Measurements from ENCODE around the gene XRCC6. TPM values are rescaled to one million over a fixed set of nuclear protein-coding genes. Genes with fewer than 3 reads are reported as not detected.
"Not testable (repeated sequence)": the region's sequence is repeated elsewhere in the genome, so short reads cannot be mapped to it uniquely, and the experiment has no call there.

XRCC6 gene
- total RNA-seq, 1 donor from 2014 or later: 297 TPM

- peak within 1 kb of the TSS; percentile 98 for H3K4me3 Mint-ChIP-seq
- H3K4me1 Mint-ChIP-seq: peaks cover 38% of the 10 kb centered on the region
- H3K27me3 Mint-ChIP-seq: no peaks in the 10 kb centered on the region
- H3K36me3 Mint-ChIP-seq (ENCODE audit: low read depth): peaks cover 40% of the 10 kb centered on the region
- ChIA-PET CTCF (interaction anchor here (1.2 to 3.0 kb wide), 2 partner anchors 31 to 77 kb away, joined by 3 to 9 read pairs; partner anchors contain the start of genes PMM1 and POLR3H), POLR2A (interaction anchor here (0.5 to 4.2 kb wide), 34 partner anchors 10 to 994 kb away, joined by 3 to 63 read pairs (median 5); partner anchors contain the start of genes ACO2, CCDC134, CENPM and MEI1)
- no peak for TF ChIP-seq CTCF (IDR thresholded peaks at IDR 0.05)
- ATAC-seq (ENCODE audit: low read depth): peak; percentile 20
- no peak for DNase-seq
- H3K27ac Mint-ChIP-seq: peak within 1 kb of the TSS; percentile 98
- intact Hi-C loops (cut with micrococcal nuclease): loop anchor here (1.0 to 2.0 kb wide), 7 partner anchors 30 to 334 kb away; partner anchors contain the start of genes POLR3H, RANGAP1, SNU13 and TEF
- H3K9me3 Mint-ChIP-seq: no peaks in the 10 kb centered on the region
Observed at GRCh38 chr22:41620589-41621098, 451 bp upstream of the XRCC6 start, which contains the start of gene DESI1. DESI1 (minus strand) TSS chr22:41621043; CDS start chr22:41620839, 204 bp downstream.

- DNase-seq (no peak), ATAC-seq (ENCODE audit: low read depth) (no peak)
- no peak for TF ChIP-seq CTCF (IDR thresholded peaks at IDR 0.05)
- peaks cover 42% of the 10 kb centered on the region for H3K36me3 Mint-ChIP-seq (ENCODE audit: low read depth)
- peak overlapping the region; percentile 98 for H3K27ac Mint-ChIP-seq
- H3K9me3 Mint-ChIP-seq: no peaks in the 10 kb centered on the region
- ChIA-PET POLR2A (interaction anchor here (0.6 to 4.2 kb wide), 12 partner anchors 9 to 600 kb away, joined by 3 to 63 read pairs (median 4); partner anchors contain the start of genes PMM1, RANGAP1 and ZC3H7B), CTCF (interaction anchor here (3.0 kb wide), 1 partner anchor 78 kb away, joined by 9 read pairs; the partner anchor contains the start of gene POLR3H)
- H3K4me3 Mint-ChIP-seq: peak overlapping the region; percentile 98
- H3K4me1 Mint-ChIP-seq: peaks cover 38% of the 10 kb centered on the region
- no peaks in the 10 kb centered on the region for H3K27me3 Mint-ChIP-seq
- intact Hi-C loops (cut with micrococcal nuclease): loop anchor here (1.0 to 2.0 kb wide), 7 partner anchors 32 to 335 kb away; partner anchors contain the start of genes POLR3H, RANGAP1, SNU13 and TEF
Observed at GRCh38 chr22:41621911-41622179, 750 bp downstream of the XRCC6 start.

- ChIA-PET POLR2A (interaction anchor here (0.6 kb wide), 1 partner anchor 63 kb away, joined by 4 read pairs; the partner anchor contains the start of gene SNU13), CTCF (no interaction called here)
- DNase-seq (no peak), ATAC-seq (ENCODE audit: low read depth) (no peak)
- Mint-ChIP-seq H3K27ac (no peak overlapping the region), H3K36me3 (ENCODE audit: low read depth) (peaks cover 68% of the 10 kb centered on the region), H3K27me3 (no peaks in the 10 kb centered on the region), H3K4me1 (peaks cover 20% of the 10 kb centered on the region), H3K9me3 (no peaks in the 10 kb centered on the region), H3K4me3 (no peak overlapping the region)
- TF ChIP-seq CTCF (IDR thresholded peaks at IDR 0.05): no peak
- intact Hi-C loops (cut with micrococcal nuclease): no loop called here
Observed at GRCh38 chr22:41625577-41625976, 4.5 kb downstream of the XRCC6 start.

- H3K4me1 Mint-ChIP-seq; H3K4me3 Mint-ChIP-seq; CTCF ChIA-PET; POLR2A ChIA-PET; intact Hi-C loops (cut with micrococcal nuclease); ATAC-seq (ENCODE audit: low read depth); H3K27me3 Mint-ChIP-seq; DNase-seq; H3K27ac Mint-ChIP-seq; H3K9me3 Mint-ChIP-seq: not testable (repeated sequence)
- H3K36me3 Mint-ChIP-seq (ENCODE audit: low read depth): peaks cover 75% of the 10 kb centered on the region
Observed at GRCh38 chr22:41631115-41631514, 10.0 kb downstream of the XRCC6 start.

GRCh38 chr22:41631615-41632014 lies 10.5 kb downstream of the XRCC6 start:
- POLR2A ChIA-PET; ATAC-seq (ENCODE audit: low read depth); H3K27ac Mint-ChIP-seq; intact Hi-C loops (cut with micrococcal nuclease); H3K27me3 Mint-ChIP-seq; H3K4me1 Mint-ChIP-seq; H3K9me3 Mint-ChIP-seq; CTCF ChIA-PET; H3K4me3 Mint-ChIP-seq; DNase-seq: not testable (repeated sequence)
- H3K36me3 Mint-ChIP-seq (ENCODE audit: low read depth): peaks cover 80% of the 10 kb centered on the region

GRCh38 chr22:41634610-41635009 lies 13.5 kb downstream of the XRCC6 start:
- H3K27me3 Mint-ChIP-seq; H3K9me3 Mint-ChIP-seq; POLR2A ChIA-PET; CTCF ChIA-PET; intact Hi-C loops (cut with micrococcal nuclease); H3K4me3 Mint-ChIP-seq; ATAC-seq (ENCODE audit: low read depth); H3K27ac Mint-ChIP-seq; H3K4me1 Mint-ChIP-seq; DNase-seq: not testable (repeated sequence)
- peaks cover 73% of the 10 kb centered on the region for H3K36me3 Mint-ChIP-seq (ENCODE audit: low read depth)

Data from activated B cell treated with CpG ODN at 0.5 μM for 24 hours (primary cell).